Nucleus accumbens (tissue), 56 donors: ENCODE data around the gene AGAP2.

Experiments used
- DNase-seq, 56 donors: peaks; one replicate each; lab custom pipeline; 2025; lab: John Stamatoyannopoulos, UW

Gene AGAP2

DNA sequence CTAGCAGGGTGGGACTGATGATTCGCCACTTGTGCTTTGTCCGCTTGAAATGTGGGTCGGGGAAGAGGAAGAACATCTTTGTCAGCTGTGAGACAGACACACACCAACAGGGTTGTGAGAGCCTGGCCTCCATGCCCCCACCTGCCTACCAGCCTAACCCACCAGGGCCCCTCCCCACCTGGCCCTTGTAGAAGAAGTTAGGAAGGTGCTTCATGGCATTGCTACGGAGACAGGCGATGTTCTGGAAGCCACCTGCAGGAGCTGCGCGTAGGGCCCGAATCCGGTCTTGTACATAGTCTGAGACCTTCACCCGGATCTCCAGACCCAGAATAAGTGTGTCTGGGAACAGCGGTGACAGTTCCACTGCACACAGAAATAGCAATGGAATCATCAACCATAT lies 31.1 kb upstream of the AGAP2 start:
- DNase-seq, result no peak

DNA sequence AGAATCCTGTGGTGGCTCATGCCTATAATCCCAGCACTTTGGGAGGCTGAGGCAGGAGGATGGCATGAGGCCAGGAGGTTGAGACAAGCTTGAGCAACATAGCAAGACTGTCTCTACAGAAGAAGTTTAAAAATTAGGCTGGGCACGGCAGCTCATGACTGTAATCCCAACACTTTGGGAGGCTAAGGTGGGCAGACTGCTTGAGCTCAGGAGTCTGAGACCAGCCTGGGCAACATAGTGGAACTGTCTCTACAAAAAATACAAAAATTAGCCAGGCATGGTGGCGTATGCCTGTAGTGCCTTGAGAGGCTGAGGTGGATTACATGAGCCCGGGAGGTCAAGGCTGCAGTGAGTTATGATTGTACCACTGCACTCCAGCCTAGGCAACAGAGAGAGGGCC lies 29.3 kb upstream of the AGAP2 start:
- DNase-seq, result no peak

DNA sequence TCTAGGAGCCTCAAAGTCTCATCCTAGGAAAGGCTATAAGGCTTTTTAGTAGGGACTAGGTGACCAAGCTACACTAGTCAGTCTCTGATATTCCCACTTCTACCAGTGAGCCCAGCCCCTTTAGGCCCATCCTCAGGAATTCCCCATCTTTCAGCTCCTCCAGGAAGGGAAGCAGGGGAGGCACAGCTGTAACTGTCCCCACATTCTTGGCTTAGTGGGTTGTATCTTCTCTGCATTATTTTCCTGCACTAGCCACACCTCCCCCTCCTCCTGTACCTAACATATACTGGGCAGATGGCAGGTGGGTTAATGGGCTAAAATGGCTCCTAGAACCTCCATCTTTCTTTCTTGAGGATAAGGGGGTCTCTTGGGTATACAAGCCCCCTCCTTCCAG lies 28.8 kb upstream of the AGAP2 start:
- no peak for DNase-seq

DNA sequence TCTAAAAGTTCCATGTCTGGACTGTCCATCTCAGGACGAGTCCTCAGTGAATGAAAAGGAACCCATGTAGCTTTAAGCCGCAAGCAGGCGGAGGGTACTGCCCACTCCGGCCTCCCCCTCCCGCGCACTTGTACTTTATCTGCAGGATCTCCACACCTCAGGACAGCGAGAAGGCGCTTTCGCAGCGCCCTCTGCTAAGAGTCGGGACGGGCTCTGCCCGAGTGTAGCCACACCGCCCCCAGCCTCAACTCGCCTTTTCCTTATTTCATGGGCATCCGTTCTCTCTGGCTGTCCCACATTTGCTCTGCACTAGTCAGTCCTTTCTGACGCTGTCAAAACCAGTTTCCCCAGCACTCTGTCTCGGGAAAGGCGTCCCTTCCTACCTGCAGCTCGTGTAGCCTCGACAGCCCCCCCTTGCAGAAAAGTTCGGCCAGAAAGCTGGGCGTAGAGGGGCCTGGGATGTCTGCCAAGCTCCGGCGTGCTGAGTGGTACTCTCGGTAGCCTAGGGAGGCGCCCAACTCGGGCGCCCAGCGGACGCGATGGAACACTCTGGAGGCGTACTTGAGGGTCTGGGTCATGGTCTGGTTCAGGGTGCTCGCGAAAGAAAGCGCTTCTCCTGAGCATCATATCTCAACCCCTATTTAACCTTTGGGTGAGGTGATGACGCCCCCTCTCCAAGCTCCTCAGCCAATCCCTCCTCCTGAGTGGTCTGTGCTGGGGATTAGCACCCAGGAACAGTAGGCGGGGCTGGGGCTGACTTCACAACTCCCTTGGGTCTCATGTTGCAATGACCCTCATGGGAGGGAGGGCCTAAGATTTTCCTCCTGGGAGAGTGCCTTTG lies 28.1 kb upstream of the AGAP2 start, which contains the start of gene CYP27B1:
Gene CYP27B1, minus strand, starts transcription at position 615 of the 841 bp plus-strand sequence. Its CDS starts 37 bp downstream, at position 578.
- DNase-seq, result no peak

DNA sequence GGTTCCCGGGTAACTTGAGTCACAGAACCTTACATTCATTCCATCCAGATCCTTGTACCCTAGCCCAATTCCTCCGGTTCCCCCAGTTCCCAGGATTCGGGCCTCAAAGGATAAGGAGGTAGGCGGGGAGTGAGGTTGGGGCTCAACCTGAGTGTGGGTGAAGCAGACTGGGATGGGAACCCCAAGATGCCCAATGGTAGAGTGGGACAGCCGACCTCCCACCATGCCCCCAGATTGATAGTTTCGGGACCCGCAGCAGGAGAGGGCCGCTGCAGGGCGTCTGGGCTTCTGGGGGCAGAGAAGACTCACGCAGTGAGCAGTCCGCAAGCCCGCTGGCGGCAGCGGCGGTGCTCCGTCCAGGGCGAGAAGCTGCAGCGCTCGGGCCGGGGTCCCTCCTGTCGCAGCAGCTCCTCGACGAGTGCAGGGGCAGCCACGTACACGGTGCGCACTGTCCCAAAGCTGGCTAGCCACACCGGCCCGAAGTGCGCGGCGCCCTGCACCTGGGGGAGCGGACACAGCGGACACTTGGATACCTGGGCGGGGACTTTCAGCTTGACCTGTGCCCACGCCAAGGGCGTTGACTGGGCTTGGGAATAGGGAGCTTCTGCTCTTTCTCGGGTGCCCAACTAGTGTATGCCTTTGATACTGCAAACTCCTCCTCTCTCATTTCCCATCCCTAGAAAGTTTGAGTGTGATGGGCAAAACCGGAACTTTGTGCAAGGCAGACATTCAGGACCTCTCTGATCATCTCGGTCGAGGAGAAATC lies 27.3 kb upstream of the AGAP2 start:
- no peak for DNase-seq

DNA sequence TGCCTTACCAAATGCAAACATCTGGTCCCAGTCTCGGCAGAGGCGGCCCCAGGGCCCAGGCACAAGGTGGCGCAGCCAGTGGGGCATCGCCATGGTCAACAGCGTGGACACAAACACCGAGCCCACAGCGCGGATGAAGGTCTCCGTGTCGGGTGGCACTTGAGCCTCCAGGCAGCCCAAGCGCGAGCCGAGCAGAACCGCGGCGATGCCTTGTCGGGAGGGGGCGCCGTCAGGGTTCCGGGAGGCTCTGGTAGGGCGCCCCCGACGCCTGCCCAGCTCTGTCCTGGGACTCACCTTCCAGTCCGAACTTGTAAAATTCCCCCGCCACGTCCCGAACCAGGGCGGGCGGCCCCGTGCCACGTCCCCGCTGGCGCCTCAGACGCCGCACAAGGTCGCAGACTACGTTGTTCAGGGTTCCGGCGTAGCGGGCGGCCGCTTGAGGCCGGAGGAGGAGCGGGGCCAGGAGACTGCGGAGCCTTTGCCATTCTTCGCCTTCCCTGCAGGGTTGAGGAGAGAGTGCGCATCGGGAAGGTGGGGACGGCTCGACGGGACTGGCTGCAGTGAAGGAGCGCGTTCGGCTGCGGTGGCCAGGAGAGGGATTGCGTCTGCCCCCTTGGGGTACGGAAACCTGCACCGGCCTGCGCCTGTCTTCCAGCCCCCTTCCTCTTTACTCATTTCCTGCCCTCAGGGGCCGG lies 26.6 kb upstream of the AGAP2 start:
- DNase-seq, result no peak

DNA sequence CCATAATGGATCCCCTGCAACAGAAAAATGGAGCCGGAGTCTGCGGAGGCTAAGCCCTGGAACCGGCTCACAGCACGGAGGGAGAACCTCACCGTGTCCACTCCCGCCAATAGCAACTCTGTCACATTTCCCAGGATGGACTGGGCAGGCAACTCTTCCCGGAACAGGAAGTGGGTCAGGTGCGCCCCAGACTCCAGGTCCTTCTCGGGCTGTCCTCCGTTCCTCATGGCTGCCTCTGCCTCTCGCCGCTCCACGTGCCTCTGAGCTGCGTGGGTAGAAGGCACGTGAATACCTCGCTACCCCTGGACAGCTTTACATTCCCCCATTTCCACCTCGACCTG lies 26.1 kb upstream of the AGAP2 start:
- no peak for DNase-seq

DNA sequence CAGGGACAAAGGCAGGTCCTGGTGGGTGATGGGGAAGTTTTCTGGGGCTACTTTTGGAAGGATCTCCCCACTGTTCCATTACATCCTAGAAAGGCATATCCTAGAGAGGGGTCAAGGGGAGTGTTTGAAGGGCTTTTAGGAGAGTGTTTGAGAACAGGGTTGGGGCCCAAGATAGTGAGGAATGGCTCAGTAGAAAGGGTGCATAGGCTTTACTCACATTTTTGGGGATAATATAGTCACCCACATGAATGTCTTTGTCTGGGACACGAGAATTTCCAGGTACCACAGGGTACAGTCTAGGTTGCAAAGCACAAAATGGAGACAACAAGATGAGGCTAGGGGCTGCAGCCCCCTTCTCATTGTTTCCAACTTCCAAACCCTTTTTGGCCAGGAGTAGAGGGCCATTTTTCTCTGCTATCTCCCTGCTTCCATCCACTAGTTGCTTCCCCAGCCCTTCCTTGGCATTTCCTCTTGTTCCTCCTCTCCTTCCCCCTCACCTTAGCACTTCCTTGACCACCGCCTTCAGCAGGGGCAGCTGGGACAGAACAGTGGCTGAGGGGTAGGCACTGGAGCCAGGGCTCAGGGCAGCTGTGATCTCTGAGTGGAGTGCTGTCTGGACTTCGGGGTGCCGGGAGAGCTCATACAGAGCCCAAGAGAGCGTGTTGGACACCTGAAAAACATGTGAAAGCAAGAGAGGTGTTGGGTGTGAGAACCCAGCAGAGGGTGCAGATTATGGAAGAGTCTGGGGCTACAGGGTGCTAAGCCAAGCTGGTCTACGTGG lies 25.5 kb upstream of the AGAP2 start:
- DNase-seq, result no peak

DNA sequence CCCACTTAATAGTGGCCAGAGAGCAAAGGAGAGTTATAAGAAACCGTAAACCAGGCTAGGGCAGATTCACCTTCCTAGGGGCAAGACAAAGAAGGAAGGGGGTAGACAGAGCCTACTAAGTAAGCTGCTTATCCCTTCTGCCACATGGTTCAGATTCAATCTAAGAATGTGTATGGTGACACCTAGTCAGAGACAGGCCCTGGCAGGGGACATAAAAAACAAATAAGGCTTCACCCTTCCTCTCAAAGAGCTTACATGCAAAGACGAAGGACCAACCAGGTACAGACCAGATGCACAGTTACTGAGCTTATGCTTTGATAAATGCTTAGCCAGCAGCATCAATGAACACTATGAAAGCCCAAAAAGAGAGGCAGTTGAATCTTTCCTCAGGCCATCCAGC lies 23.9 kb upstream of the AGAP2 start:
- no peak for DNase-seq

DNA sequence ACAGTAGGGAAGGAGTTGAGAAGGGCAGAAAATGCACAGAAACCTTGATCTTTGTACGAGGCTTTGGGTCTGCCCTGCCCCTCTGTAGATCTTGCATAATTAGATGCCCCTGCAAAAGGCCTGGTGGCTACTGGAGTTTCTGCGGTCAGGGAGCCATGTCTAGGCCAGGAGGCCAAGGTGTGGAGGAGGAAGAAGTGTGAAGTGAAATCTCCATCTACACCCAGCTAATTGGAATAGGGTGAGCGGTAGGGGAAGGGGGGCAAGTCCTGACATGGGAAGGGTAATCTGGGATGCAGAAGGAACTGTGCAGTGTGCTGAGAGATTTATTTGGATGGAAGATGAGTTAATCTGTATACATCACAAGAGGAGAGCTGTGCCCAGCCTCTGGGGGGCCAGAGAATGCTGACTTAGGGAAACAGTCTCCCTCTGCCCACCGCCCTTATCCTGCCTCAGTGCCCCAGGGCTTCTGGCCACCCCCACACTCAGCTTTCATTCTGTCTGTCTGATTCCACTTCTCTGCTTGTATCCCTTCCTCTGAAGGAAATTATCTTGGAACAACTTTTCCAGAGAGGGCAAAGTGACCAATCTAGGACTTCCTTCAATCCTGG lies 23.0 kb upstream of the AGAP2 start:
- no peak for DNase-seq

DNA sequence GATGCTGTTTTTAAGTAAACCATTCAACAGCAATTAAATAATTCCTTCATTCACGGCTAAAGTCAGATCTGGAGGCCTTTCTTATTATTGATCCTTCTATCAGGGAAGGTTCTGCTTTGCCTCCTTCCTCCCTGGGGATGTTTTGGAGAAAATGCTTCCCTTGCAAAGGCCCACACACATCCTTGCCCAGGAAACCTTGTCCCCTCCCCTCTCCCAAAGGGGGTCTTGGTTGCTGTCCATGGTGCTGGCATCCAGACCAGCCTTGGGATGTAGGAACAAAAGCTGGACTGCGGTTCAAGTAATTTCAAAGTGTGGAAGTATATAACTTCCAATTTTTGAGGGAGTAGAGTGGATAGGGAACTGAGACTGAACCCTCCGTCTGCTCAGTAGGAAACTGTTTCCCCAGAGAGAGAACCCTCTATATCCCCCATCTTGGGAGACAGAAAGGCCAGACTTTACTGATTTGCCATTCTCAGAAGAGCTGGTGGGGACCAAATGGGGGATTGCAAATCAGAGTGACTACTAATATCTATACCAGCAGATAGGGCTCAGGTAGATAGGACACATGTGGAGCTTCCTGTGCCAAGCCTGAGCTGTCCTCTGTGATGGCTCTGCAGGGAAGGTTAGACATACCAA lies 21.9 kb upstream of the AGAP2 start:
- no peak for DNase-seq

DNA sequence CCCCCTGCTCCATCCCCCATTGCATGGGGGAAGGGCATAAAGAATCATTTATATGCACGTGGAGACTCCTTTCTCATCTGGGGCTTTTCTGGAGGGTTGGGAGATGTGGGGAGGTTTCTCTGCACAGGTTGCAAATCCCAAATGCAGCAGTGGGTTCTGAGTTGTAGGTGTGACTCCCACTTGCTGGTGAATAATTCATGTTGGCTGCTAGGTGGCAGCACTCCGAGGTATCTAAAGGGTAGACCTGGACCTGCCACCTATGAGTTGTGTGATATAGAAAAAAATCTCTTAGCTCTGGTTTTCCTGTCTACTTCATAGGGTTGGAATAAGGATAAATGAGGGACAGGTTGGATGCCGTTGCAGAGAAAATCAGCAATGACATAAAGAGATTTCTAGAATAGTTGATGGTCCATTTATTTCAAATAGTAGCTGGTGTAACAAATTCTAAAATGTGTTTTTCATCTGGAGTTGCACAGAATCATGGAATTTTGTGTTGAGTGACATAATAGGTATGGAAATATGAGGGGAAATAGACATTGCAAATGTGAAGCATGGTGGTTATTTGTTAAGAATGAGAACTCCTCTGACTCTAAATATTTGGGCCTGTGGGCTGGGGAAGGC lies 20.9 kb upstream of the AGAP2 start:
- DNase-seq, result peak in 8 of 56 donors; percentile 9 to 39 (median 23)

DNA sequence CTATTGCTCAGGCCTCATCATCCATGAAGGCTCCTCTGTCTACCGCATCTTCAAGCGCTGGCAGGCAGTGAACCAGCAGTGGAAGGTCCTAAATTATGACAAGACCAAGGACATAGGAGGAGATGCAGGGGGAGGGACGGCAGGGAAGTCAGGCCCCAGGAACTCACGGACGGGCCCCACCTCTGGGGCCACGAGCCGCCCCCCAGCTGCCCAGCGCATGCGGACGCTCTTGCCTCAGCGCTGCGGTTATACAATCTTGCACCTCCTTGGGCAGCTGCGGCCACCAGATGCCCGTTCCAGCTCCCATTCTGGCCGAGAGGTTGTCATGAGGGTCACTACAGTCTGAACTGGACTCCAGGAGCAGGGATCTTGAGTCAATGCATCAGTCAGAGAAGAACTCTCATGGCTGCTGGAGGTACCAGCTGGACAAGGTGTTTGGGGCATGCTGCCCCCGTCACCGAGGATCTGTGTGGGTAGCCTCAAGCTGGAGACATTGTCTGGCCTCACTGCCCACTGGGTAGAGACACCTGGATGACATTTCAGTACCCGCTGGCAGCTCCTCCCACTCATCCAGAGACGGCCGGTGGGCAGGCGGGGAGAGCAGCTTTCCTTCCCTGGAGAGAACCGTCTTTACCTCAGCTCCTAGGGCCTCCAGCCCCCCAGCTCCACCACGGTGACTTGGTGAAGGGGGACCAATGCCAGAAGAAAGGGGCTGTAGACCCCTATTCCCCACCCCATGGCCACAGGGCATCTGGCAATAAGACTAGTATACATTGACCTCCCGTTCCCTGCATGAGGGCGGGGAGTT lies 20.2 kb upstream of the AGAP2 start:
- DNase-seq, result no peak

DNA sequence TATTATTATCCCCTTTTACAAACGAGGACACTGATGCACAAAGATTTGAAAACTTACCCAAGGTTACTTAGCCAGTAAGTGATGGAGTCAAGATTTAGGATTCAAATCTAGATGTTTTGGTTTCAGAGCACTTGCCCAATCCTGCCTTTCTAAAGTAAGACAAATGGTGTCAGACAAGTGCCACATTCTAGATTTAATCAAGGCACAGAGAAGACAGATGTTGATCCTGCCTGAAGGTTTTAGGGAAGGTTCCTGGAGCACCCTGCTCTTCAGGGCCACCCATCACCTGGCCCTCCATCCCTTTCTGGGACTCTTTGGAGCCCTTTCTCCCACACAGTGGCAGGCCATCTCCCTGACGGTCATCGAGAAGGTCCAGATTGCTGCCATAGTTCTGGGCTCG lies 19.2 kb upstream of the AGAP2 start:
- no peak for DNase-seq

DNA sequence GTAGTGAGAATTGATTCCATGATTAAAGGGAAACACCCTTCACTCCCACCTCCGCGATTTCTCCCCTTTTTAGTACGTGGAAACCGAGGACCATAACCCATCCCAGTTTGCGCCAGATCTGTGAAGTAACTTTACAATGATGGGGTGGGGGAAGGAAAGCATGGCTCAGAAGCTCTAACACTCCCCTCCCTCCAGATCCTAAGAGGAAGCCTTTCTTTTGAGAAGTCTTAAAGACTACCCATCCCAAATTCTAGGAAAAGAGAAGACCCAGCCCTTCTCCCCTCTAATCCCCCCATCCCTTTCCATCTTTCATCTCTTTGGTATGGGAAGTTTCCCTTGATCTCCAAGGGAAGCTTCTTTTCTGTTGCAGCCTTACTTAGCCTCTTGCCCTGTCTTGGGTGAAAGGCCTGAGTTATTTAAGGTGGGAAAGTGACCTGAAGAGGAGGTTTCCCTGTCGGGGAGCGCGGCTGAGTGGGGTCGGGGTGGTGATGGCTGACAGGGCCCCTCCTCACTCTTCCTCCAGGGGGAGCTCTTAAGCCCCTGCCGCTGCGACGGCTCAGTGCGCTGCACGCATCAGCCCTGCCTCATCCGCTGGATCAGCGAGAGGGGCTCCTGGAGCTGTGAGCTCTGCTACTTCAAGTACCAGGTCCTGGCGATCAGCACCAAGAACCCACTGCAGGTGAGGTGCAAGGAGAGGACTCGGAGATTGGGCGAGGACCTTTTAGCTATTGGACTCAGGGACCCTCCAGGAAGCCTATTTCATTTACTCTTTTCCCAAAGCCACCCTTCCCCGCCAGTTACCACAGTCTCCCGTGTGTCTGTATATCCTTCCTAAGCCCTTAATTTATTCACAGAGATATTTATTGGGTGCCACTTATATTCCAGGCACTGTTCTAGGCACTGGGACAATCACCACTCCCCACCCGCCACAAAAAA lies 18.1 kb upstream of the AGAP2 start:
- peak in 4 of 56 donors; percentile 13 to 25 (median 16) for DNase-seq

DNA sequence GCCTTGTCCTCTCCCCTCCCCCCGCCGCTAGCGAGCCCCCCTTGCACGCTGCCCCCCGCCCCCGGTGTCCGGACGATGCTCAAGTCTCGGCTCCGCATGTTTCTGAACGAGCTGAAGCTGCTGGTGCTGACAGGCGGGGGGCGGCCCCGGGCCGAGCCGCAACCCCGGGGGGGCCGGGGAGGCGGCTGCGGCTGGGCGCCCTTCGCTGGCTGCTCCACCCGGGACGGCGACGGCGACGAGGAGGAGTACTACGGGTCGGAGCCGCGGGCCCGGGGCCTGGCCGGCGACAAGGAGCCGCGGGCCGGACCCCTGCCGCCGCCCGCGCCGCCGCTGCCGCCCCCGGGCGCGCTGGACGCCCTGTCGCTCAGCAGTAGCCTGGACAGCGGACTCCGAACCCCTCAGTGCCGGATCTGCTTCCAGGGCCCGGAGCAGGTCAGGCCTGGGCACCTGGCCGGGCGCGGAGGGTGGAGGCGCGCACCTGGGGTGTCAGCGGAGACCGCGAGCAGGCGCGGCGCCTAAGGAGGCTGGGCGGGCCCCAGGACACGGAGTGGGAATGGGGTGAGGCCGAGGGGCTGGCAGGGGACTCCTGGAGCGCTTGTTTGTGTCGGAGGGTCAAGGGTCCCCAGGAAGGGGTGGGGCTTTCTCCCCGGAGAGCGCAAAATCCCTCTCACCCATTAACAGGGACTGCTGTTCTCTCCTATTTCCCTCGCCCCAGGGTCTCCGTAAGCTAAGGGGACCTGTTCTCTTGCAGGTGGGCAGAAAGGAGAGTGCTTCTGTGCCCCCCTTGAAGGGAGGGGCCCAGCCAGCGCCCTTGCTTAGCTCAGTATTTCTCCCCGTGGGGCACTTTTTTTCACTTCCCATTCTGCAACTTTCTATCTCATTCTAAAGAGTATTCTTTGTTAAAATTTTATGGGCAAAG lies 17.2 kb upstream of the AGAP2 start:
- peak in 4 of 56 donors; percentile 14 to 58 (median 37) for DNase-seq
